Measurements from ENCODE around the gene KRT40.

DNA sequence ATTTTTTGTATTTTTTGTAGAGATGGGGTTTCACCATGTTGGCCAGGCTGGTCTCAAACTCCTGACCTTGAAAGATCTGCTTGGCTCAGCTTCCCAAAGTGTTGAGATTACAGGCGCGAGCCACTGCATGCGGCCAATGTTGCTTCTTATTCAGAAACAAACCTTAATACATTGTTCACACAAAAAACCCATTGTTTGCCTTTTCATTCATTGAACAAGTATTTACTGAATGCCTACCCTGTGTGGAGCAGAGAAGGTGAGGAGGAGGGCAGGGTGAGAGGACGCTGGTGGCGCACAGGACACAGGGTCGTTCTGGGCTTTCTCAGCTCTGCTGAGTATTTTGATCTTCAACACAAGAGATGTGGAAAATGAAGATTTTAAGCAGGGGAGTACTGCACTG lies 38.7 kb downstream of the KRT40 start:
- TF ChIP-seq, protein P1, sequence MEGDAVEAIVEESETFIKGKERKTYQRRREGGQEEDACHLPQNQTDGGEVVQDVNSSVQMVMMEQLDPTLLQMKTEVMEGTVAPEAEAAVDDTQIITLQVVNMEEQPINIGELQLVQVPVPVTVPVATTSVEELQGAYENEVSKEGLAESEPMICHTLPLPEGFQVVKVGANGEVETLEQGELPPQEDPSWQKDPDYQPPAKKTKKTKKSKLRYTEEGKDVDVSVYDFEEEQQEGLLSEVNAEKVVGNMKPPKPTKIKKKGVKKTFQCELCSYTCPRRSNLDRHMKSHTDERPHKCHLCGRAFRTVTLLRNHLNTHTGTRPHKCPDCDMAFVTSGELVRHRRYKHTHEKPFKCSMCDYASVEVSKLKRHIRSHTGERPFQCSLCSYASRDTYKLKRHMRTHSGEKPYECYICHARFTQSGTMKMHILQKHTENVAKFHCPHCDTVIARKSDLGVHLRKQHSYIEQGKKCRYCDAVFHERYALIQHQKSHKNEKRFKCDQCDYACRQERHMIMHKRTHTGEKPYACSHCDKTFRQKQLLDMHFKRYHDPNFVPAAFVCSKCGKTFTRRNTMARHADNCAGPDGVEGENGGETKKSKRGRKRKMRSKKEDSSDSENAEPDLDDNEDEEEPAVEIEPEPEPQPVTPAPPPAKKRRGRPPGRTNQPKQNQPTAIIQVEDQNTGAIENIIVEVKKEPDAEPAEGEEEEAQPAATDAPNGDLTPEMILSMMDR (IDR thresholded peaks at IDR 0.05; ENCODE audit: extremely low read depth in 1 of 2, insufficient read depth in 1 of 2, low read depth in 1 of 2, low read length in 2 of 2), result no peak
- TF ChIP-seq MYC (IDR thresholded peaks at IDR 0.05; ENCODE audit: low read depth, low read length) (no peak), POLR2AphosphoS5 (IDR thresholded peaks at IDR 0.05; ENCODE audit: insufficient read depth, low read depth, low read length) (no peak), POLR2A (IDR thresholded peaks at IDR 0.05; ENCODE audit: low read depth, low read length) (no peak), EZH2 (IDR thresholded peaks at IDR 0.05; ENCODE audit: borderline replicate concordance, low read depth, low read length, severe bottlenecking) (no peak), JUN (IDR thresholded peaks at IDR 0.05; ENCODE audit: borderline replicate concordance, insufficient read depth, insufficient read length, low read depth) (no peak)
- TF ChIP-seq, protein P2, sequence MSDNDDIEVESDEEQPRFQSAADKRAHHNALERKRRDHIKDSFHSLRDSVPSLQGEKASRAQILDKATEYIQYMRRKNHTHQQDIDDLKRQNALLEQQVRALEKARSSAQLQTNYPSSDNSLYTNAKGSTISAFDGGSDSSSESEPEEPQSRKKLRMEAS (IDR thresholded peaks at IDR 0.05; ENCODE audit: insufficient read depth, insufficient read length), result no peak
